Measurements from ENCODE around the gene CCL1. TPM values are rescaled to one million over a fixed set of nuclear protein-coding genes. Genes with fewer than 3 reads are reported as not detected.

Gene CCL1
- total RNA-seq, 2 donors from 2014 or later = not detected

DNA sequence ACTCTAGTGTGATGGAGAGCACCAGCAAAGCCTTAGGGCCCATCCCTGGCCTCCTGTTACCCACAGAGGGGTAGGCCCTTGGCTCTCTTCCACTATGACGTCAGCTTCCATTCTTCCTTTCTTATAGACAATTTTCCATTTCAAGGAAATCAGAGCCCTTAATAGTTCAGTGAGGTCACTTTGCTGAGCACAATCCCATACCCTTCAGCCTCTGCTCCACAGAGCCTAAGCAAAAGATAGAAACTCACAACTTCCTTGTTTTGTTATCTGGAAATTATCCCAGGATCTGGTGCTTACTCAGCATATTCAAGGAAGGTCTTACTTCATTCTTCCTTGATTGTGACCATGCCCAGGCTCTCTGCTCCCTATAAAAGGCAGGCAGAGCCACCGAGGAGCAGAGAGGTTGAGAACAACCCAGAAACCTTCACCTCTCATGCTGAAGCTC, 44.0 kb downstream of the CCL1 start, which contains the start of gene CCL8:
Gene CCL8 (plus strand): TSS at position 397 of the 445 bp plus-strand sequence. CDS start 67 bp downstream, outside the sequence.
- no peak for DNase-seq
- no peak for ATAC-seq
- intact Hi-C loops (cut with DNase I, micrococcal nuclease) = no loop called here

DNA sequence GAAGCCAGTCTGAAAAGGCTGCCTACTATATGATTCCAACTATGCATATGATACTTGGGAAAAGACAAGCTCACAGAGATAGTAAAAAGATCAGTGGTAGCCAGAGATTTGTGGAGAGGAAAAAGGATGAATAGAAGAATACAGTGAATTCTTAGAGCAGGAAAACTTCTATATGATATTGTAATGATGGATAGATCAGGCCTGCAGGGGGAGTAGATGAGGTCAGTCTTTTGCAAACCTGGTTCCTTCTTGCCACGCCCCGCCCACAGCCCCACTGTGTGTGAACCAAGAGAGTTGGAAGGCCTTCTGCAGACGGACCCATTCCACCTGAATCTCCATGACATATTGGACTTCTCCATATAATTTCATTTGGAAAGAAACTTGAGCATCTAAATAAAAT, 44.6 kb downstream of the CCL1 start:
- DNase-seq (no peak), ATAC-seq (no peak)
- intact Hi-C loops (cut with DNase I, micrococcal nuclease) = no loop called here

DNA sequence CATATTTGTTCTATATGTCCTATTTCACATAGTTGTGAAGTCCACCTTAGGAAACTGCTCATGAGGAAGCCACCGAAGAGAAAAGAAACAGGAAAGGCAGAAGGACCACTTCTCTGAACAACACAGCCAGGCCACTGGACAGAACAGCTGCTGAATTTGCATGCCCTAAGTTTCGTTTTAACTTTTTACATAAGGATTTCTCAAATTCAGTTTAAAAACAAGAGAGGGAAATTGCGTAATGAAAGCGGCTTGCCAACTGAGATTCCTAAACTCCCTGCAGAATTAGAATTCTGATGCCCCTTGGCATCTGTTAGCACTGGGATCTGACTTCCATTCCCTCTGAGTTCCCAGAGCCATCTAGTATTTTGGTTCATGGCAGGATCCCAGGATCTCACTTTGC, 48.8 kb downstream of the CCL1 start:
- DNase-seq (peak in 1 of 2 donors; percentile 32), ATAC-seq (no peak)
- intact Hi-C loops (cut with DNase I, micrococcal nuclease) = no loop called here

DNA sequence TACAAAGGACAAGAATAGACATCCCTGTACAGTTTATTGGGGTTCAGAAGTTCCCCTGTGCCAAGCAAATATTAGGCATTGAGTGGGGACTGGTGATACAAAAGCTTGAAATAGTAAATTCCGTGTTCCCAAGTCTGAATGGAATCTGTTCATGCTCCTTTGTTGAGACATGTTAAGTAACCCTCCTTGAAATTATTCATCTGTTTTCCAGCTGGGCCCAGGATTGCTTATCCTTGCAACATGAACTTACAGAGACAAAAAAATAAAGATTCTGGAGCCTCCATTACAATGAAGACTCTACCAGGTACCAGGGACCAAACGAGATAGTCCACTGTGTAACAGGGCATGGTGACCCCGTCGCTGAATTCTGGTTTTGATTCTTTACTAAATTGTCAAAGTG, 49.9 kb downstream of the CCL1 start:
- ATAC-seq (no peak), DNase-seq (no peak)
- intact Hi-C loops (cut with DNase I, micrococcal nuclease) = no loop called here

DNA sequence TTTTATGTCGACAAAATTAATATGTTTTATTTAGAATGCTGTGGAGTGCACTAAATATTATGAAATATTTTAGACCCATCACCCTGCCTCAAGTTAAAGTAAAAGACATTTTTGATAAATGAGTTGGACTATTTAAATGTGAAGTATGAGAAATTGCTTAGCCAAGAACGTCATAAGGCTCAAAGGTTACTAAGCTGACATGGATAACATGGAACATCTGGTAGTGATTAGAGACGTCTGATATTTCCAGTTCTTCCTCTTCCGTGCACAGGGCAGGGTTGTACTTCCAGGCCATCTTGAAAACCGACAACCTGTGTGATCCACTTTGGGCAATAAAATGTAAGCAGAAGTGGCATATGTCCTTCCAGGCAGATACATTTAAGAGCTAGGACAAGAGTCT, 51.0 kb downstream of the CCL1 start:
- DNase-seq (no peak), ATAC-seq (no peak)

DNA sequence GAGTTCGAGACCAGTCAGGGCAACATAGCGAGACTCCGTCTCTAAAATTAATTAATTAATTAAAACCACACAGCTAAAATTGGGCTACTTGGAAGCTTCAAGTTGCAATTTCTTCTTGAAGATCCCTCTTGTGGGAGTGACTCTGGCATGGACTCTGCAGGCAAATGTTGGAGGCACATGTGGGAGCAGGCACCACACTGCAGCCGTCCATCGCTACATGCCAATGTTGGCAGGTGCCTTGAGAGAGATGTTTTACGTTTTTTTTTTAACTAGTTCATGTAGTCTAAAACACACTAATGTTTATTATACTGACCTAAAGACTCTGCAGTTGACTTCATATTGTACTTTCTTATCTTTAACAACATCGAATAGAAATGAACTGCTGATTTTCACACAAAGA, 51.7 kb downstream of the CCL1 start:
- intact Hi-C loops (cut with DNase I, micrococcal nuclease) = no loop called here
- DNase-seq (no peak), ATAC-seq (no peak)

More for the DNA sequence above, 51.0 kb downstream of the CCL1 start:
- intact Hi-C loops (cut with DNase I, micrococcal nuclease) = no loop called here

Other genes with a start within 250 kb of the CCL1 start
- gene CCL2, start 107.9 kb downstream of the CCL1 start, total RNA-seq = 10 to 100 TPM in 1 of 2 donors, 1 to 10 TPM in 1; 4.6 to 13.0 TPM
- gene CCL7, start 93.0 kb downstream of the CCL1 start, total RNA-seq = not detected
- 1 to 10 TPM; 1.2 to 4.9 TPM for gene CCL11, start 77.5 kb downstream of the CCL1 start, total RNA-seq
- gene CCL8, start 43.8 kb downstream of the CCL1 start, total RNA-seq = 1 to 10 TPM in 1 of 2 donors, not detected in 1; 4.2 TPM
- gene CCL13, start 6.8 kb downstream of the CCL1 start, total RNA-seq = 1 to 10 TPM; 2.6 to 7.3 TPM
- not detected for gene TMEM132E, start 216.3 kb upstream of the CCL1 start, total RNA-seq

Data from left colon (tissue), 2 donors.